Cardiac muscle cell (in vitro differentiated cells and primary cell): ENCODE measurements around the gene KRTAP5-9. TPM values are rescaled to one million over a fixed set of nuclear protein-coding genes. Genes with fewer than 3 reads are reported as not detected.

Source experiments
- DNase-seq, 2 donors: peaks; one replicate each; pipeline versions ENCODE4 v3.0.0 to v3.0.0-alpha.2; 2010 to 2017; ENCODE audit warnings: low read depth in 1 of 2, low spot score in 1 of 2
- H3K27ac ChIP-seq: fragments of 200-600 bp; sonication (generic); 2 replicates; pipeline ENCODE4 v1.5.1; 2016
- H3K27me3 ChIP-seq: fragments of 200-600 bp; sonication (generic); 2 replicates; pipeline ENCODE4 v1.6.0; 2016; ENCODE audit warnings: control low read depth
- H3K36me3 ChIP-seq: fragments of 200-600 bp; sonication (generic); 2 replicates; pipeline ENCODE4 v1.5.1; 2016; ENCODE audit warnings: control low read depth
- H3K4me1 ChIP-seq: fragments of 200-600 bp; sonication (generic); 2 replicates; pipeline ENCODE4 v1.8.1; 2017; ENCODE audit warnings: low read depth, mild to moderate bottlenecking, mixed run types
- H3K4me3 ChIP-seq: fragments of 200-600 bp; sonication (generic); 2 replicates; pipeline ENCODE4 v1.5.1; 2016; ENCODE audit warnings: mild to moderate bottlenecking
- H3K9me3 ChIP-seq: fragments of 200-600 bp; sonication (generic); 2 replicates; pipeline ENCODE4 v1.5.1; 2017; ENCODE audit warnings: low read depth, mild to moderate bottlenecking, control low read depth
- CTCF ChIP-seq: IDR thresholded peaks from 2 replicates; pipeline ENCODE4 v1.5.1; 2012; ENCODE audit warnings: low read depth, mild to moderate bottlenecking, low read length
- polyA plus RNA-seq: library from polyadenylated mRNA; unstranded; fragments of >200 nt; fragmentation: Nextera tagmentation; extraction: Ambion mirVana; gene quantifications from 2 replicates; pipeline ENCODE4 v1.2.1, GENCODE V29; 2016
- total RNA-seq: library from RNA; depleted of rRNA; stranded (reverse); fragments of >200 nt; gene quantifications from 2 replicates; pipeline ENCODE4 v1.2.3, GENCODE V29; 2016

KRTAP5-9 gene
- total and polyA plus RNA-seq, 2 experiments from 2014 or later: 0.39 TPM; not detected in 1

DNA sequence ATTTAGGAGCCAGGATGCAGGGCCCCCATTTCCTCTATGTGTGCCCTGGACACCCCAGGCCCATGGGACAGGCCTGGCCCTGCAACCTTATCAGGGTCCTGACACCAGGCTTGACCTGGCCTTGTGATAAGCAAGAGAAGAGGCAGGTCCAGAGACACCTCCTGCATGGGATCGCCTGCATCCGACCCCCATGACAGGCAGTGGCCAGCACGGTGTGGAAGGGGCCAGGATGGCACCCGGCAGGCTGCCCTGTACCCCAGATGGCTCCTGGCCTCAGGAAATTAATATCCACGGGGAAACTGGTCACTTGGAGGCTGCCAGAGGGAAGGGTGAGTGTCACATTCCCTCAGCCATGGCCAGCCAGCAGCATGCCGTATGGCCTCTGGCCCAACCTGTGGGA, 6.8 kb downstream of the KRTAP5-9 start:
- DNase-seq: no peak
- no peak for TF ChIP-seq CTCF
- Histone ChIP-seq H3K36me3 (no peaks in the 10 kb centered on the region), H3K4me3 (no peak overlapping the region), H3K27ac (no peak overlapping the region), H3K9me3 (no peaks in the 10 kb centered on the region), H3K27me3 (no peaks in the 10 kb centered on the region), H3K4me1 (no peaks in the 10 kb centered on the region)

DNA sequence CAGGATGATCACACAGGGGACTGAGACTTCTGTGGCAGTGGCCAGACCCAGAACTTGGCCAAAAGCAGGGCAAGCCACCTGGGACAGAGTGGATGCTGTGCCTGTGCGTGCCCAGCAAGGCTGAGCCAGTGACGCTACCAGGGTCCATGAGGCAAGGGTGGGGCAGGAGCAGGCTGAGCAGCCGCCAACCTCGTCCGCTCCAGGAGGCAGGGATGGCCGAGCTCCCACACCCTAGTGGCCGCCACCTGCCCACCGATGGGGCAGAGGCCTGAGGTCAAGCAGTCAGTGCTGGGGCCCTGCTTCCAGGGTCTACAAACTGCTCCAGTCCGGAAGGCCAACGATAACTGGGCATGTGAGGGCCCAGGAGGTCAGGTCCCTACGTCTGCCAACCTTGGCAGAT, 7.3 kb downstream of the KRTAP5-9 start:
- H3K4me1 ChIP-seq: no peaks in the 10 kb centered on the region
- no peaks in the 10 kb centered on the region for H3K9me3 ChIP-seq
- no peak overlapping the region for H3K4me3 ChIP-seq
- no peak for TF ChIP-seq CTCF
- DNase-seq: no peak
- no peak overlapping the region for H3K27ac ChIP-seq
- no peaks in the 10 kb centered on the region for H3K27me3 ChIP-seq
- H3K36me3 ChIP-seq: no peaks in the 10 kb centered on the region

DNA sequence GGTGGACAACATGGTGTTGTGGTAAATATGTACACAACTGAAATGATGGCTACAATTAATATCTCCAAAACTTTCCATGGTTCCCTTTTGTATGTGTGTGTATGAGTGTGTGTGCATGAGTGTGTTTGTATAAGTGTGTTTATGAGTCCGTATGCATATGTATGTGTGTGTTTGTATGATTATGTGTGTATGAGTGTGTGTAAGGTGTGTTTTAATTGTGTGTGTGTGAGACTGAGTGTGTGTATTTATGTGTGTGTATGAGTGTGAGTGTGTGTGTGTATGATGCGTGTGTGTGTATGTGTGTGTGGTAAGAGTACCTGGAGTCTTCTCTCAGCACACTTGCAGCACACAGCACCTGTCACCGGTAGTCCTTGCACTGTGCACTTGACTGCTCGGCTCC, 7.8 kb downstream of the KRTAP5-9 start:
- Histone ChIP-seq H3K27ac (no peak overlapping the region), H3K36me3 (no peaks in the 10 kb centered on the region), H3K4me3 (no peak overlapping the region), H3K4me1 (no peaks in the 10 kb centered on the region), H3K27me3 (no peaks in the 10 kb centered on the region), H3K9me3 (no peaks in the 10 kb centered on the region)
- no peak for TF ChIP-seq CTCF
- no peak for DNase-seq

- TF ChIP-seq CTCF: no peak
- Histone ChIP-seq H3K4me1 (no peaks in the 10 kb centered on the region), H3K9me3 (no peaks in the 10 kb centered on the region), H3K36me3 (no peaks in the 10 kb centered on the region), H3K27ac (no peak overlapping the region), H3K27me3 (no peaks in the 10 kb centered on the region), H3K4me3 (no peak overlapping the region)
- no peak for DNase-seq
These were observed 9.0 kb downstream of the KRTAP5-9 start for GRCh38 chr11:71557257-71557656.

- no peak overlapping the region for H3K27ac ChIP-seq
- TF ChIP-seq CTCF: no peak
- no peaks in the 10 kb centered on the region for H3K9me3 ChIP-seq
- no peak for DNase-seq
- no peaks in the 10 kb centered on the region for H3K4me1 ChIP-seq
- no peaks in the 10 kb centered on the region for H3K36me3 ChIP-seq
- no peaks in the 10 kb centered on the region for H3K27me3 ChIP-seq
- no peak overlapping the region for H3K4me3 ChIP-seq
These were observed 10.8 kb downstream of the KRTAP5-9 start for GRCh38 chr11:71558996-71559395.

DNA sequence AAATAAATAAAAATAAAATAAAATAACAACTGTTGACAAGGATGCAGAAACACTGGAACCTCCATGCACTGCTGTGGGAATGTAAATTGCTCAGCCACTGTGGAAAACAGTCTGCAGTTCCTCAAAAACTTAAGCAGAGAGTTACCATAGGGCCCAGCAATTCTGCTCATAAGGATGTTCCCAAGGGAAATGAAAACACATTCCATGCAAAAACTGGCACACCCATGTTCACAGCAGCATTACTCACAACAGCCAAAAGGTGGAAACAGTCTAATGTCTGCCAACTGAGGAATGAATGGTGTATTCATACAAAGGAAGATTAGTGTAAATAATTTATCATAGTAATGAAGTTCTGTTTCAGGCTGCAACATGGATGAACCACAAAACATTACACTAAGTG, 13.9 kb downstream of the KRTAP5-9 start:
- H3K4me3 ChIP-seq: no peak overlapping the region
- no peaks in the 10 kb centered on the region for H3K9me3 ChIP-seq
- TF ChIP-seq CTCF: no peak
- no peaks in the 10 kb centered on the region for H3K27me3 ChIP-seq
- no peaks in the 10 kb centered on the region for H3K36me3 ChIP-seq
- H3K4me1 ChIP-seq: no peaks in the 10 kb centered on the region
- no peak overlapping the region for H3K27ac ChIP-seq
- DNase-seq: peak in 1 of 2 donors; percentile 4
